Airway epithelial cell (primary cell): ENCODE results near the gene DHRS7C. TPM values are rescaled to one million over a fixed set of nuclear protein-coding genes. Genes with fewer than 3 reads are reported as not detected.

Experiments used
- total RNA-seq: library from RNA; depleted of rRNA; stranded (reverse); fragments of >200 nt; gene quantifications from 2 replicates; pipeline ENCODE4 v1.2.3, GENCODE V29; 2015

DHRS7C gene
- total RNA-seq = not detected in 2 replicates

GRCh38 chr17:9790889-9791876 lies at the start of gene DHRS7C:
Gene DHRS7C (minus strand): TSS chr17:9791592. CDS start chr17:9791284, 308 bp downstream.

GRCh38 chr17:9825641-9826150 lies 34.3 kb upstream of the DHRS7C start, which contains the start of gene GLP2R:
Gene GLP2R (plus strand): TSS chr17:9825924. CDS start chr17:9826064, 140 bp downstream.

GRCh38 chr17:9821921-9822320 lies 30.5 kb upstream of the DHRS7C start, which contains the start of gene GSG1L2:
Gene GSG1L2 (minus strand): TSS chr17:9822079. CDS start chr17:9822071, 8 bp downstream.

Other genes with a start within 250 kb of the DHRS7C start
- 67.5 and 69.8 TPM in 2 replicates for gene STX8, start 215.8 kb downstream of the DHRS7C start, total RNA-seq
- 0.09 TPM in 1 of 2 replicates, not detected in the other for gene CFAP52, start 214.9 kb downstream of the DHRS7C start, total RNA-seq
- 8.7 and 10.0 TPM in 2 replicates for gene USP43, start 146.1 kb downstream of the DHRS7C start, total RNA-seq
- gene GSG1L2, start 30.5 kb upstream of the DHRS7C start, total RNA-seq = not detected in 2 replicates
- gene GLP2R, start 34.3 kb upstream of the DHRS7C start, total RNA-seq = not detected in 2 replicates
- gene RCVRN, start 113.7 kb upstream of the DHRS7C start, total RNA-seq = not detected in 2 replicates